ENCODE measurements around the gene IKZF2. TPM values are rescaled to one million over a fixed set of nuclear protein-coding genes. Genes with fewer than 3 reads are reported as not detected.

Gene IKZF2
- total RNA-seq, 2 experiments from 2014 or later: 20.0 to 45.1 TPM

GRCh38 chr2:213185147-213185822 lies 33.9 kb upstream of the IKZF2 start:
- Histone ChIP-seq H2AFZ (ENCODE audit: low read length) (peak overlapping the region; percentile 79), H3K9me2 (ENCODE audit: insufficient read depth, low read length) (no peaks in the 10 kb centered on the region), H3K4me3 (ENCODE audit: low read depth, low read length, poor library complexity, severe bottlenecking) (no peak overlapping the region), H3K79me2 (ENCODE audit: insufficient read depth, low read depth, low read length) (no peaks in the 10 kb centered on the region), H3K36me3 (ENCODE audit: insufficient read depth, low read length) (no peaks in the 10 kb centered on the region), H4K20me1 (ENCODE audit: insufficient read depth, low read length) (no peaks in the 10 kb centered on the region), H3K27ac (ENCODE audit: low read depth, low read length, poor library complexity, severe bottlenecking) (no peak overlapping the region), H3K4me1 (ENCODE audit: insufficient read depth, low read length, poor library complexity, severe bottlenecking) (peaks cover 25% of the 10 kb centered on the region), H3K4me2 (ENCODE audit: low read length) (peak overlapping the region; percentile 50), H3K9me3 (ENCODE audit: low read length) (no peaks in the 10 kb centered on the region)
- peak; percentile 37 for DNase-seq (ENCODE audit: low spot score)
- ChIA-PET CTCF (ENCODE audit: unreplicated experiment) (no interaction called here), POLR2A (interaction anchor here (0.6 to 2.2 kb wide), 12 partner anchors 11 to 171 kb away, joined by 3 to 17 read pairs (median 3); no protein-coding TSS in a partner anchor)
- no TSS peak for BruUV-seq (replicated peaks)
- TF ChIP-seq CTCF (conservative IDR thresholded peaks at IDR 0.05; ENCODE audit: low read length) (no peak), EZH2phosphoT487 (IDR thresholded peaks at IDR 0.05; ENCODE audit: borderline replicate concordance, low read depth, low read length) (no peak)
- intact Hi-C loops (cut with micrococcal nuclease; ENCODE audit: unreplicated experiment): no loop called here

GRCh38 chr2:213181712-213182111 lies 30.3 kb upstream of the IKZF2 start:
- H3K4me1 ChIP-seq (ENCODE audit: insufficient read depth, low read length, poor library complexity, severe bottlenecking): peaks cover 23% of the 10 kb centered on the region
- no peak for TF ChIP-seq CTCF (conservative IDR thresholded peaks at IDR 0.05; ENCODE audit: low read length)
- TF ChIP-seq EZH2phosphoT487 (IDR thresholded peaks at IDR 0.05; ENCODE audit: borderline replicate concordance, low read depth, low read length): no peak
- no peaks in the 10 kb centered on the region for H3K79me2 ChIP-seq (ENCODE audit: insufficient read depth, low read depth, low read length)
- no peak overlapping the region for H3K4me3 ChIP-seq (ENCODE audit: low read depth, low read length, poor library complexity, severe bottlenecking)
- H3K4me2 ChIP-seq (ENCODE audit: low read length): no peak overlapping the region
- no peak overlapping the region for H2AFZ ChIP-seq (ENCODE audit: low read length)
- DNase-seq (ENCODE audit: low spot score): no peak
- ChIA-PET POLR2A (no interaction called here), CTCF (ENCODE audit: unreplicated experiment) (no interaction called here)
- H4K20me1 ChIP-seq (ENCODE audit: insufficient read depth, low read length): no peaks in the 10 kb centered on the region
- no peak overlapping the region for H3K27ac ChIP-seq (ENCODE audit: low read depth, low read length, poor library complexity, severe bottlenecking)
- H3K9me3 ChIP-seq (ENCODE audit: low read length): no peaks in the 10 kb centered on the region
- H3K9me2 ChIP-seq (ENCODE audit: insufficient read depth, low read length): no peaks in the 10 kb centered on the region
- intact Hi-C loops (cut with micrococcal nuclease; ENCODE audit: unreplicated experiment): no loop called here
- no TSS peak for BruUV-seq (replicated peaks)
- no peaks in the 10 kb centered on the region; the same call in 1 of the 2 replicates for H3K36me3 ChIP-seq (ENCODE audit: insufficient read depth, low read length)

- Histone ChIP-seq H3K9me3 (ENCODE audit: low read length) (no peaks in the 10 kb centered on the region), H3K9me2 (ENCODE audit: insufficient read depth, low read length) (no peaks in the 10 kb centered on the region), H3K4me1 (ENCODE audit: insufficient read depth, low read length, poor library complexity, severe bottlenecking) (no peaks in the 10 kb centered on the region), H3K79me2 (ENCODE audit: insufficient read depth, low read depth, low read length) (no peaks in the 10 kb centered on the region), H3K4me3 (ENCODE audit: low read depth, low read length, poor library complexity, severe bottlenecking) (no peak overlapping the region), H4K20me1 (ENCODE audit: insufficient read depth, low read length) (no peaks in the 10 kb centered on the region), H3K36me3 (ENCODE audit: insufficient read depth, low read length) (no peaks in the 10 kb centered on the region; the same call in 1 of the 2 replicates), H2AFZ (ENCODE audit: low read length) (no peak overlapping the region), H3K4me2 (ENCODE audit: low read length) (no peak overlapping the region), H3K27ac (ENCODE audit: low read depth, low read length, poor library complexity, severe bottlenecking) (no peak overlapping the region)
- BruUV-seq (replicated peaks): no TSS peak
- DNase-seq (ENCODE audit: low spot score): no peak
- POLR2A ChIA-PET: no interaction called here
- CTCF ChIA-PET (ENCODE audit: unreplicated experiment): no interaction called here
- intact Hi-C loops (cut with micrococcal nuclease; ENCODE audit: unreplicated experiment): no loop called here
- TF ChIP-seq CTCF (conservative IDR thresholded peaks at IDR 0.05; ENCODE audit: low read length) (no peak), EZH2phosphoT487 (IDR thresholded peaks at IDR 0.05; ENCODE audit: borderline replicate concordance, low read depth, low read length) (no peak)
Observed at GRCh38 chr2:213177679-213178078, 26.3 kb upstream of the IKZF2 start.

Measured in OCI-LY7 (cell line).